ENCODE results near the gene SUGP2.
"Not testable (repeated sequence)": the region's sequence is repeated elsewhere in the genome, so short reads cannot be mapped to it uniquely, and the experiment has no call there.

Gene SUGP2

GRCh38 chr19:18987456-18987855 lies 45.9 kb downstream of the SUGP2 start:
- no peak for DNase-seq

- DNase-seq, result no peak
These were observed 48.1 kb downstream of the SUGP2 start for GRCh38 chr19:18985257-18985656.

GRCh38 chr19:18984251-18984650 lies 49.1 kb downstream of the SUGP2 start:
- DNase-seq, result no peak

GRCh38 chr19:18982669-18983068 lies 50.6 kb downstream of the SUGP2 start:
- no peak for DNase-seq

- no peak for DNase-seq
These were observed 52.8 kb downstream of the SUGP2 start for GRCh38 chr19:18980432-18981020.

GRCh38 chr19:18978616-18979015 lies 54.7 kb downstream of the SUGP2 start:
- DNase-seq, result no peak

- no peak for DNase-seq
These were observed 57.4 kb downstream of the SUGP2 start for GRCh38 chr19:18975869-18976268.

GRCh38 chr19:18975011-18975410 lies 58.3 kb downstream of the SUGP2 start:
- no peak for DNase-seq

GRCh38 chr19:18972851-18973250 lies 60.5 kb downstream of the SUGP2 start:
- DNase-seq, result no peak

- DNase-seq, result no peak
These were observed 61.0 kb downstream of the SUGP2 start for GRCh38 chr19:18972301-18972811.

GRCh38 chr19:18969931-18970659 lies 63.2 kb downstream of the SUGP2 start:
- DNase-seq, result no peak

GRCh38 chr19:18967358-18968146 lies 65.8 kb downstream of the SUGP2 start:
- no peak for DNase-seq

- no peak for DNase-seq
These were observed 67.0 kb downstream of the SUGP2 start for GRCh38 chr19:18966307-18966706.

- DNase-seq, result no peak
These were observed 69.2 kb downstream of the SUGP2 start for GRCh38 chr19:18964121-18964520.

GRCh38 chr19:18961767-18962620 lies 71.3 kb downstream of the SUGP2 start:
- DNase-seq, result no peak

- DNase-seq, result no peak
These were observed 72.9 kb downstream of the SUGP2 start for GRCh38 chr19:18960370-18960769.

- no peak for DNase-seq
These were observed 78.3 kb downstream of the SUGP2 start for GRCh38 chr19:18955042-18955441.

- DNase-seq, result no peak
These were observed 79.2 kb downstream of the SUGP2 start for GRCh38 chr19:18954094-18954493.

GRCh38 chr19:18952364-18953003 lies 80.8 kb downstream of the SUGP2 start:
- DNase-seq, result not testable (repeated sequence)

GRCh38 chr19:18951721-18952281 lies 81.5 kb downstream of the SUGP2 start:
- DNase-seq, result no peak

- no peak for DNase-seq
These were observed 83.5 kb downstream of the SUGP2 start for GRCh38 chr19:18949858-18950257.

GRCh38 chr19:18948976-18949356 lies 84.4 kb downstream of the SUGP2 start:
- DNase-seq, result no peak

Measured in activated T-cell treated with anti-CD3 and anti-CD28 coated beads, Interleukin-2, amount 50 U/mL, for 1 hour (primary cell).